ENCODE data around the gene UBE2S.

The UBE2S gene

DNA sequence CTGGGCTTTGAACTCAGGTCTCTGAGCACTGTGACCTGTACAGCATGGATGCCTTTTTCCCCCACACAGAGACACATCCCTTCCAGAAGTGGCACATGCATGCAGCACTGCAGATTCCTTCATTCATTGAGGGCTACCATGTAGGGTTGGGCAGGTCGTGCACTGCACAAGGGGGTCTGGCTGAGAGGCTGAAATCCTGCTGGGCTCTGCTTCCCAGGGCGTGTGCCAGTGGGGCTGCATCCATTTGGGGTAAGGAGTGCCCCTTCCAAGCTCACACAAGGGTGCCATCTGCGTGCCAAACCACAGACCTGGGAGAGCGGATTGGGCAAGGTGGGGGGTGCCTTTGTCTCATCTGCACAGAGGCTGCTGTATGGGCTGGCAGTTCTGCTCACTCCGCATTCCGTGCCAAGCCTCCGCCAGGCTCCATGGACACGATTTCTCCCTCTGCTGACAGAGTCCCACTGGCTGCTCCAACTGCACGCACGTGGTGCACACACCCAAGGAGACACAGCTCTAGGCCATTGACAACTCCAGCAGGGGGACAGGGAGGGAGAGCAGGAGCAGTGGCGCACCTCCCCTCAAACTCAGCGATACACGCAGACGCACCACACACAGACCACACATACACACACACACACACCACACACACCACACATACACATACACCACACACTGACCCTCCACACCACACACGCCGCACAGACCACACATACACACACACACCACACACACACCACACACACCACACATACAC, 40.0 kb upstream of the UBE2S start:
- H3K4me3 ChIP-seq (ENCODE audit: low read depth, low read length), result no peak overlapping the region
- no peak overlapping the region for H3K27ac ChIP-seq
- peaks cover 3% of the 10 kb centered on the region for H3K27me3 ChIP-seq (ENCODE audit: control insufficient read depth, insufficient read depth, low read length)
- H3K4me1 ChIP-seq, result peaks cover 8% of the 10 kb centered on the region
- TF ChIP-seq, protein P1, sequence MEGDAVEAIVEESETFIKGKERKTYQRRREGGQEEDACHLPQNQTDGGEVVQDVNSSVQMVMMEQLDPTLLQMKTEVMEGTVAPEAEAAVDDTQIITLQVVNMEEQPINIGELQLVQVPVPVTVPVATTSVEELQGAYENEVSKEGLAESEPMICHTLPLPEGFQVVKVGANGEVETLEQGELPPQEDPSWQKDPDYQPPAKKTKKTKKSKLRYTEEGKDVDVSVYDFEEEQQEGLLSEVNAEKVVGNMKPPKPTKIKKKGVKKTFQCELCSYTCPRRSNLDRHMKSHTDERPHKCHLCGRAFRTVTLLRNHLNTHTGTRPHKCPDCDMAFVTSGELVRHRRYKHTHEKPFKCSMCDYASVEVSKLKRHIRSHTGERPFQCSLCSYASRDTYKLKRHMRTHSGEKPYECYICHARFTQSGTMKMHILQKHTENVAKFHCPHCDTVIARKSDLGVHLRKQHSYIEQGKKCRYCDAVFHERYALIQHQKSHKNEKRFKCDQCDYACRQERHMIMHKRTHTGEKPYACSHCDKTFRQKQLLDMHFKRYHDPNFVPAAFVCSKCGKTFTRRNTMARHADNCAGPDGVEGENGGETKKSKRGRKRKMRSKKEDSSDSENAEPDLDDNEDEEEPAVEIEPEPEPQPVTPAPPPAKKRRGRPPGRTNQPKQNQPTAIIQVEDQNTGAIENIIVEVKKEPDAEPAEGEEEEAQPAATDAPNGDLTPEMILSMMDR (IDR thresholded peaks at IDR 0.05), result no peak
- no peaks in the 10 kb centered on the region for H3K9me3 ChIP-seq (ENCODE audit: control insufficient read depth, low read length)
- H2AFZ ChIP-seq, result no peak overlapping the region
- no peak overlapping the region for H3K4me2 ChIP-seq (ENCODE audit: low read length)
- H3K36me3 ChIP-seq (ENCODE audit: control insufficient read depth, insufficient read depth, low read length), result no peaks in the 10 kb centered on the region
- no peak overlapping the region for H3K9ac ChIP-seq
- no peaks in the 10 kb centered on the region for H3K79me2 ChIP-seq

DNA sequence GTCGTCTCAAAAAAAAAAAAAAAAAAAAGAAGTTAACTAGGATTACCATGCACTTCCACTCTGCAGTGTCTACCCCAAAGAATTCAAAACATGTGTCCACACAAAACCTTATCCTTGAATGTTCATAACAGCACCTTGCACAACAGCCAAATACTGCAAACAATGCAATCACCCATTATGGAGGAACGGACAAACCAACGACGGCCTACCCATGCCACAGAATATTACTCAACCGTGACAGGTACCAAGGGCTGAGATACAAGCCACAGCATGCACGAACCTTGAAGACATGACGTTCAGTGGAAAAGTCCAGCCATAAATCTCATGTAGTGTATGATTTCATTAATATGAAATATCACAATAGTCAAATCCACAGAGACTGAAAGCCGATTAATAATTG, 38.5 kb upstream of the UBE2S start:
- H3K27me3 ChIP-seq (ENCODE audit: control insufficient read depth, insufficient read depth, low read length), result no peaks in the 10 kb centered on the region
- H3K79me2 ChIP-seq, result no peaks in the 10 kb centered on the region

DNA sequence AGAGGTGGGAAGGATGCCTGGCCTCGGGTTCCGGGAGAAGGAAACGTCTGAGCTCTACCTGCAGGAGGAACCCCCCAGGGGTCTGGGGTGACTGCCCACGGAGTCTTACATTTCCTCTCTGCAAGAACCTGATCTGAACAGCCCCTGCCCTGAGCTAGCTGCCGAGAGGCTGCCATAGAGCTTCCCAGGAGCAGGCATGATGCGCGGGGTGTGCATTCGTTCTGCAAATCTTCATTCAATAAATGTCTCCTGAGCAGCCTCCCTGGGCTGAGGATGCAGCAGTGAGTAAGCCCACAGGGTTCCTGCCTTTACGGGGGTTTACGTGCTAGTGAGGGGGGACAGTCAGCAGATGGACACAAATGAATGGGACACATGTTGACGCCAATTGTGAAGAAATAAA, 37.1 kb upstream of the UBE2S start:
- H3K27me3 ChIP-seq (ENCODE audit: control insufficient read depth, insufficient read depth, low read length), result no peaks in the 10 kb centered on the region
- H3K9ac ChIP-seq, result no peak overlapping the region
- H3K4me3 ChIP-seq (ENCODE audit: low read depth, low read length), result no peak overlapping the region
- H3K79me2 ChIP-seq, result no peaks in the 10 kb centered on the region
- no peak overlapping the region for H2AFZ ChIP-seq
- H3K4me1 ChIP-seq, result no peaks in the 10 kb centered on the region
- no peak overlapping the region for H3K27ac ChIP-seq
- no peaks in the 10 kb centered on the region for H3K36me3 ChIP-seq (ENCODE audit: control insufficient read depth, insufficient read depth, low read length)
- TF ChIP-seq, protein P1 (IDR thresholded peaks at IDR 0.05), result no peak
- H3K9me3 ChIP-seq (ENCODE audit: control insufficient read depth, low read length), result no peaks in the 10 kb centered on the region
- H3K4me2 ChIP-seq (ENCODE audit: low read length), result no peak overlapping the region

More for the DNA sequence above, 38.5 kb upstream of the UBE2S start:
- Histone ChIP-seq H3K27ac (no peak overlapping the region), H3K4me1 (no peaks in the 10 kb centered on the region), H3K9me3 (ENCODE audit: control insufficient read depth, low read length) (no peaks in the 10 kb centered on the region), H3K4me2 (ENCODE audit: low read length) (no peak overlapping the region), H2AFZ (no peak overlapping the region), H3K4me3 (ENCODE audit: low read depth, low read length) (no peak overlapping the region), H3K9ac (no peak overlapping the region), H3K36me3 (ENCODE audit: control insufficient read depth, insufficient read depth, low read length) (no peaks in the 10 kb centered on the region)
- TF ChIP-seq, protein P1 (IDR thresholded peaks at IDR 0.05), result no peak

DNA sequence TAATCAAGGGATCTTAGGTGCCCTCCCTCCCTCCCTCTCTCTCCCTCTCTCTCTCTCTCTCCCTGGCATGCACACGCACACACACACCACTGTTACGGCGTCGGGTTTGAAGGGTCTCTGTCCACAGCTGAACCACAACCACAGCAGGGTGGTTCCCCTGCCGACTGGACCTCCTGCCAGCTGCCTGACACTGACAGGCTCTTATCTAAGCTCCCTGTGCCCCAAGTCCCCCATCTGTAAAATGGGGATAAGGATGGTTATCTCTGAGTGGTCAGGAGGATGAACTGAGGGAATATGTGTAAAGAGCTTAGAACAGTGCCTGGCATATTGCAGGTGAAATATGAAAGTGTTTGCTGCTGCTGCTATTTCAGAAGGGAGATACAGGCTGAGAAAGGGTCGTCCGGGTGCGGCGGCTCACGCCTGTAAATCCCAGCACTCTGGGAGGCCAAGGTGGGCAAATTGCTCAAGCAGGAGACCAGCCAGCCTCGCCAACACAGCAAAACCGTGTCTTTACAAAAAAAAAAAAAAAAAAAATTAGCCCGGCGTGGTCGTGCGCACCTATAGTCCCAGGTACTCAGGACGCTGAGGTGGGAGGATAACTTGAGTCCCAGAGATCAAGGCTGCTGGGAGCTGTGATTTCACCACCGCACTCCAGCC, 36.4 kb upstream of the UBE2S start:
- TF ChIP-seq, protein P1 (IDR thresholded peaks at IDR 0.05), result no peak
- Histone ChIP-seq H2AFZ (no peak overlapping the region), H3K4me3 (ENCODE audit: low read depth, low read length) (no peak overlapping the region), H3K4me2 (ENCODE audit: low read length) (no peak overlapping the region), H3K9me3 (ENCODE audit: control insufficient read depth, low read length) (no peaks in the 10 kb centered on the region), H3K27ac (no peak overlapping the region), H3K9ac (no peak overlapping the region), H3K36me3 (ENCODE audit: control insufficient read depth, insufficient read depth, low read length) (no peaks in the 10 kb centered on the region), H3K4me1 (no peaks in the 10 kb centered on the region), H3K79me2 (no peaks in the 10 kb centered on the region), H3K27me3 (ENCODE audit: control insufficient read depth, insufficient read depth, low read length) (no peaks in the 10 kb centered on the region)
